GM23338 (cell line): ENCODE data around the gene PEPD. TPM values are rescaled to one million over a fixed set of nuclear protein-coding genes. Genes with fewer than 3 reads are reported as not detected.

Experiments
- ATAC-seq: fragments of 200-7000 bp; cut with Tn5 transposase; 3 replicates; pipeline ENCODE4 v1.9.1; 2020
- DNase-seq: peaks from one replicate; pipeline ENCODE4 v3.0.0-alpha.2; 2015; ENCODE audit warnings: low spot score
- H2AFZ ChIP-seq: fragments of 200-600 bp; sonication (generic); 2 replicates; pipeline ENCODE4 v1.8.0; 2016; ENCODE audit warnings: antibody characterized with exemption, mild to moderate bottlenecking, moderate library complexity
- H3F3A ChIP-seq: fragments of 200-600 bp; sonication (generic); replicated peaks from 2 replicates; pipeline ENCODE4 v1.8.0; 2017; ENCODE audit warnings: antibody characterized with exemption, mixed run types, low read depth
- H3K27ac ChIP-seq: fragments of 200-600 bp; sonication (generic); 2 replicates; pipeline ENCODE4 v1.6.1; 2016; ENCODE audit warnings: low read depth
- H3K27me3 ChIP-seq: fragments of 200-600 bp; sonication (generic); 2 replicates; pipeline ENCODE4 v1.8.0; 2016; ENCODE audit warnings: mild to moderate bottlenecking, mixed run types, moderate library complexity; ENCODE audit not compliant: insufficient read depth
- H3K36me3 ChIP-seq: fragments of 200-600 bp; sonication (generic); 2 replicates; pipeline ENCODE4 v1.8.0; 2016; ENCODE audit warnings: mild to moderate bottlenecking; ENCODE audit not compliant: insufficient read depth
- H3K4me1 ChIP-seq: fragments of 200-600 bp; sonication (generic); 2 replicates; pipeline ENCODE4 v1.8.0; 2016; ENCODE audit warnings: mild to moderate bottlenecking, moderate library complexity; ENCODE audit not compliant: insufficient read depth
- H3K4me2 ChIP-seq: fragments of 200-600 bp; sonication (generic); 2 replicates; pipeline ENCODE4 v1.7.1; 2017; ENCODE audit warnings: mixed run types
- H3K4me3 ChIP-seq: fragments of 200-600 bp; sonication (generic); 2 replicates; pipeline ENCODE4 v1.6.1; 2016; ENCODE audit warnings: mixed run types
- H3K79me2 ChIP-seq: fragments of 200-600 bp; sonication (generic); replicated peaks from 2 replicates; pipeline ENCODE4 v1.8.0; 2017; ENCODE audit warnings: mild to moderate bottlenecking; ENCODE audit not compliant: insufficient read depth
- H3K9me2 ChIP-seq: fragments of 200-600 bp; sonication (generic); 2 replicates; pipeline ENCODE4 v1.8.0; 2017; ENCODE audit not compliant: insufficient read depth
- H4K20me1 ChIP-seq: fragments of 200-600 bp; sonication (generic); replicated peaks from 2 replicates; pipeline ENCODE4 v1.8.0; 2017; ENCODE audit warnings: mild to moderate bottlenecking; ENCODE audit not compliant: insufficient read depth
- H3K27ac Mint-ChIP-seq: 2 replicates; pipeline ENCODE4 v1.8.0; 2020; ENCODE audit warnings: inconsistent platforms, mild to moderate bottlenecking, moderate library complexity, mixed read lengths
- H3K27me3 Mint-ChIP-seq: 3 replicates; pipeline ENCODE4 v1.8.0; 2022; ENCODE audit warnings: low read depth, mild to moderate bottlenecking, moderate library complexity, mixed read lengths, inconsistent platforms; ENCODE audit not compliant: insufficient read depth, poor library complexity
- H3K36me3 Mint-ChIP-seq: 3 replicates; pipeline ENCODE4 v1.8.0; 2021; ENCODE audit warnings: low read depth, mild to moderate bottlenecking, inconsistent platforms, moderate library complexity, mixed read lengths
- H3K4me1 Mint-ChIP-seq: 3 replicates; pipeline ENCODE4 v1.8.0; 2020; ENCODE audit warnings: mild to moderate bottlenecking, inconsistent platforms, mixed read lengths
- H3K4me3 Mint-ChIP-seq: 3 replicates; pipeline ENCODE4 v1.8.0; 2021; ENCODE audit warnings: moderate library complexity, mild to moderate bottlenecking, inconsistent platforms, mixed read lengths
- H3K9me3 Mint-ChIP-seq: 3 replicates; pipeline ENCODE4 v1.8.0; 2020; ENCODE audit warnings: moderate library complexity, mild to moderate bottlenecking, inconsistent platforms, mixed read lengths
- CREB1 ChIP-seq: fragments of 250-450 bp; sonication (Bioruptor Pico); IDR thresholded peaks from 2 replicates; pipeline ENCODE4 v1.5.0; 2020; ENCODE audit warnings: low read depth, mild to moderate bottlenecking, moderate library complexity
- EZH2 ChIP-seq: fragments of 200-600 bp; sonication (generic); IDR thresholded peaks from one replicate; pipeline ENCODE4 v1.8.0; 2017; ENCODE audit warnings: antibody characterized with exemption, mild to moderate bottlenecking, low read depth; ENCODE audit not compliant: unreplicated experiment
- EZH2phosphoT487 ChIP-seq: fragments of 200-600 bp; sonication (generic); IDR thresholded peaks from one replicate; pipeline ENCODE4 v1.8.1; 2018; ENCODE audit warnings: antibody characterized with exemption; ENCODE audit not compliant: unreplicated experiment
- JUNB ChIP-seq: IDR thresholded peaks from one replicate; pipeline ENCODE4 v1.6.1; 2016; ENCODE audit warnings: antibody characterized with exemption; ENCODE audit not compliant: unreplicated experiment
- NANOG ChIP-seq: IDR thresholded peaks from 2 replicates; pipeline ENCODE4 v1.6.1; 2016; ENCODE audit warnings: antibody characterized with exemption, borderline replicate concordance
- POLR2AphosphoS5 ChIP-seq: IDR thresholded peaks from 2 replicates; pipeline ENCODE4 v1.6.1; 2016; ENCODE audit warnings: antibody characterized with exemption, low read depth
- STAT1 ChIP-seq: IDR thresholded peaks from one replicate; pipeline ENCODE4 v1.6.1; 2016; ENCODE audit warnings: antibody characterized with exemption; ENCODE audit not compliant: unreplicated experiment
- ZNF114 ChIP-seq: fragments of 250-450 bp; sonication (Bioruptor Pico); IDR thresholded peaks from 2 replicates; pipeline ENCODE4 v1.5.0; 2020; ENCODE audit warnings: mild to moderate bottlenecking, moderate library complexity
- ZNF331 ChIP-seq: fragments of 250-450 bp; sonication (Bioruptor Pico); IDR thresholded peaks from 2 replicates; pipeline ENCODE4 v1.5.0; 2020; ENCODE audit warnings: low read depth, mild to moderate bottlenecking, moderate library complexity
- polyA plus RNA-seq: library from polyadenylated mRNA; unstranded; fragments of >200 nt; fragmentation: Nextera tagmentation; extraction: Ambion mirVana; gene quantifications from 2 replicates; pipeline ENCODE4 v1.2.1, GENCODE V29; 2016
- total RNA-seq: library from RNA; depleted of rRNA; stranded (reverse); fragments of >200 nt; shearing (Covaris generic); gene quantifications from 2 replicates; pipeline ENCODE4 v1.2.3, GENCODE V29; 2014
- TF ChIP-seq, protein P1 (sequence below): fragments of 250-450 bp; sonication (Bioruptor Pico); IDR thresholded peaks from 2 replicates; pipeline ENCODE4 v1.5.0; 2020; ENCODE audit warnings: mild to moderate bottlenecking, moderate library complexity
- TF ChIP-seq, protein P2 (sequence below): IDR thresholded peaks from one replicate; pipeline ENCODE4 v1.6.1; 2018; ENCODE audit warnings: antibody characterized with exemption; ENCODE audit not compliant: unreplicated experiment
- TF ChIP-seq, protein P3 (sequence below), 2 experiments: fragments of 200-600 bp in 1 of 2; sonication (generic) in 1 of 2; conservative IDR thresholded peaks; 2 replicates each; pipeline versions ENCODE4 v1.5.1 to v1.6.1; 2016 to 2017; ENCODE audit warnings: antibody characterized with exemption in 2 of 2, low read depth in 2 of 2, mild to moderate bottlenecking in 2 of 2, moderate library complexity in 1 of 2
- TF ChIP-seq, protein P4 (sequence below): IDR thresholded peaks from 2 replicates; pipeline ENCODE4 v1.6.1; 2016; ENCODE audit warnings: antibody characterized with exemption

Gene PEPD
- total and polyA plus RNA-seq, 2 experiments from 2014 or later: 81.7 to 89.2 TPM

DNA sequence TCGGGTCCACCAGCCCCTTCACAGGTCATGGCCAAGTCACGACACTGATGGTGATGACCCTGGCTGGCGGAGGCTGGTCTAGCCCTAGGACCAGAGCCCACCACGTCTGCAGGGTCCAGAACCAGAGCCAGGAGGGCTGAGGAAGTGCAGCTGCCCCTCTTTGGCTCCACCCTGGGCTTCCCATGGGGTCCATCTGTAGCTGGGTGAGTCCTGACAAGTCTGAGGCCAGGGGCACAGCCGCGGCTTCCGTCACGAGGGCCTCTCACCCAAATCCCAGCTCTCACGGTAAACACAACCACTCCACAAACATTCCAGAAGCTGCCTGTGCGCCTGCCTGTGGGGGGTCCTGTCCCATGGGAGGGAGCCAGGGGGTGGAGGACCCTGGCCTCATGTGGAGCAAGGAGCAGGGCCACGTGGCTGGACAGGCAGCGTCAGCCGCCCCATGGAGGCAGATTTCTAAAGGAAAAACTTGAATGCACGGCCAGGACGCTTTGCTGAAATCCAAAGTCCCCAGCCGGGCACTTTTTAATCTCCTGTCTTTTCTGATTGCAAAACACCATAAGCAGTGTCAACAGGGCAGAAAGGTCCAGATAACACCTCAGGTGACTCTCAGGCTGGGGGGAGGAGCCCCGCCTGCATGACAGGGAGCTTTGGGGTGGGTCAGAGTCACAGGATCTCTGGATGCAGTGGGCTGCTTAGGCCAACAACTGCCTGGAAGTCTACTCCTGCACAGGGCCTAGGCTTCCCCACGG is 118.2 kb downstream of the PEPD start:
- Mint-ChIP-seq H3K4me3 (no peak overlapping the region), H3K9me3 (no peaks in the 10 kb centered on the region; the same call in 2 of the 3 replicates), H3K4me1 (peaks cover 7% of the 10 kb centered on the region), H3K27me3 (peaks cover 4% of the 10 kb centered on the region), H3K36me3 (no peaks in the 10 kb centered on the region), H3K27ac (no peak overlapping the region)
- Histone ChIP-seq H3K79me2 (no peaks in the 10 kb centered on the region), H3K4me2 (no peak overlapping the region), H3K9me2 (no peaks in the 10 kb centered on the region), H3F3A (no peaks in the 10 kb centered on the region), H3K36me3 (no peaks in the 10 kb centered on the region), H3K27me3 (no peaks in the 10 kb centered on the region), H3K4me3 (no peak overlapping the region), H3K27ac (no peak overlapping the region), H2AFZ (no peak overlapping the region), H4K20me1 (no peaks in the 10 kb centered on the region), H3K4me1 (no peaks in the 10 kb centered on the region; the same call in 1 of the 2 replicates)
- DNase-seq: no peak
- no peak for ATAC-seq
- TF ChIP-seq STAT1 (no peak), NANOG (no peak), ZNF114 (no peak), POLR2AphosphoS5 (no peak), JUNB (no peak), EZH2 (no peak), ZNF331 (CRISPR knock-in tag) (no peak), CREB1 (CRISPR knock-in tag) (no peak), EZH2phosphoT487 (no peak)
- TF ChIP-seq, protein P1, sequence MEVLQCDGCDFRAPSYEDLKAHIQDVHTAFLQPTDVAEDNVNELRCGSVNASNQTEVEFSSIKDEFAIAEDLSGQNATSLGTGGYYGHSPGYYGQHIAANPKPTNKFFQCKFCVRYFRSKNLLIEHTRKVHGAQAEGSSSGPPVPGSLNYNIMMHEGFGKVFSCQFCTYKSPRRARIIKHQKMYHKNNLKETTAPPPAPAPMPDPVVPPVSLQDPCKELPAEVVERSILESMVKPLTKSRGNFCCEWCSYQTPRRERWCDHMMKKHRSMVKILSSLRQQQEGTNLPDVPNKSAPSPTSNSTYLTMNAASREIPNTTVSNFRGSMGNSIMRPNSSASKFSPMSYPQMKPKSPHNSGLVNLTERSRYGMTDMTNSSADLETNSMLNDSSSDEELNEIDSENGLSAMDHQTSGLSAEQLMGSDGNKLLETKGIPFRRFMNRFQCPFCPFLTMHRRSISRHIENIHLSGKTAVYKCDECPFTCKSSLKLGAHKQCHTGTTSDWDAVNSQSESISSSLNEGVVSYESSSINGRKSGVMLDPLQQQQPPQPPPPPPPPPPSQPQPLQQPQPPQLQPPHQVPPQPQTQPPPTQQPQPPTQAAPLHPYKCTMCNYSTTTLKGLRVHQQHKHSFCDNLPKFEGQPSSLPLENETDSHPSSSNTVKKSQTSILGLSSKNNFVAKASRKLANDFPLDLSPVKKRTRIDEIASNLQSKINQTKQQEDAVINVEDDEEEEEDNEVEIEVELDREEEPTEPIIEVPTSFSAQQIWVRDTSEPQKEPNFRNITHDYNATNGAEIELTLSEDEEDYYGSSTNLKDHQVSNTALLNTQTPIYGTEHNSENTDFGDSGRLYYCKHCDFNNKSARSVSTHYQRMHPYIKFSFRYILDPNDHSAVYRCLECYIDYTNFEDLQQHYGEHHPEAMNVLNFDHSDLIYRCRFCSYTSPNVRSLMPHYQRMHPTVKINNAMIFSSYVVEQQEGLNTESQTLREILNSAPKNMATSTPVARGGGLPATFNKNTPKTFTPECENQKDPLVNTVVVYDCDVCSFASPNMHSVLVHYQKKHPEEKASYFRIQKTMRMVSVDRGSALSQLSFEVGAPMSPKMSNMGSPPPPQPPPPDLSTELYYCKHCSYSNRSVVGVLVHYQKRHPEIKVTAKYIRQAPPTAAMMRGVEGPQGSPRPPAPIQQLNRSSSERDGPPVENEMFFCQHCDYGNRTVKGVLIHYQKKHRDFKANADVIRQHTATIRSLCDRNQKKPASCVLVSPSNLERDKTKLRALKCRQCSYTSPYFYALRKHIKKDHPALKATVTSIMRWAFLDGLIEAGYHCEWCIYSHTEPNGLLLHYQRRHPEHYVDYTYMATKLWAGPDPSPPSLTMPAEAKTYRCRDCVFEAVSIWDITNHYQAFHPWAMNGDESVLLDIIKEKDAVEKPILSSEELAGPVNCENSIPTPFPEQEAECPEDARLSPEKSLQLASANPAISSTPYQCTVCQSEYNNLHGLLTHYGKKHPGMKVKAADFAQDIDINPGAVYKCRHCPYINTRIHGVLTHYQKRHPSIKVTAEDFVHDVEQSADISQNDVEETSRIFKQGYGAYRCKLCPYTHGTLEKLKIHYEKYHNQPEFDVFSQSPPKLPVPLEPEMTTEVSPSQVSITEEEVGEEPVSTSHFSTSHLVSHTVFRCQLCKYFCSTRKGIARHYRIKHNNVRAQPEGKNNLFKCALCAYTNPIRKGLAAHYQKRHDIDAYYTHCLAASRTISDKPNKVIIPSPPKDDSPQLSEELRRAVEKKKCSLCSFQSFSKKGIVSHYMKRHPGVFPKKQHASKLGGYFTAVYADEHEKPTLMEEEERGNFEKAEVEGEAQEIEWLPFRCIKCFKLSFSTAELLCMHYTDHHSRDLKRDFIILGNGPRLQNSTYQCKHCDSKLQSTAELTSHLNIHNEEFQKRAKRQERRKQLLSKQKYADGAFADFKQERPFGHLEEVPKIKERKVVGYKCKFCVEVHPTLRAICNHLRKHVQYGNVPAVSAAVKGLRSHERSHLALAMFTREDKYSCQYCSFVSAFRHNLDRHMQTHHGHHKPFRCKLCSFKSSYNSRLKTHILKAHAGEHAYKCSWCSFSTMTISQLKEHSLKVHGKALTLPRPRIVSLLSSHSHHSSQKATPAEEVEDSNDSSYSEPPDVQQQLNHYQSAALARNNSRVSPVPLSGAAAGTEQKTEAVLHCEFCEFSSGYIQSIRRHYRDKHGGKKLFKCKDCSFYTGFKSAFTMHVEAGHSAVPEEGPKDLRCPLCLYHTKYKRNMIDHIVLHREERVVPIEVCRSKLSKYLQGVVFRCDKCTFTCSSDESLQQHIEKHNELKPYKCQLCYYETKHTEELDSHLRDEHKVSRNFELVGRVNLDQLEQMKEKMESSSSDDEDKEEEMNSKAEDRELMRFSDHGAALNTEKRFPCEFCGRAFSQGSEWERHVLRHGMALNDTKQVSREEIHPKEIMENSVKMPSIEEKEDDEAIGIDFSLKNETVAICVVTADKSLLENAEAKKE (CRISPR knock-in tag): no peak
- TF ChIP-seq, protein P2, sequence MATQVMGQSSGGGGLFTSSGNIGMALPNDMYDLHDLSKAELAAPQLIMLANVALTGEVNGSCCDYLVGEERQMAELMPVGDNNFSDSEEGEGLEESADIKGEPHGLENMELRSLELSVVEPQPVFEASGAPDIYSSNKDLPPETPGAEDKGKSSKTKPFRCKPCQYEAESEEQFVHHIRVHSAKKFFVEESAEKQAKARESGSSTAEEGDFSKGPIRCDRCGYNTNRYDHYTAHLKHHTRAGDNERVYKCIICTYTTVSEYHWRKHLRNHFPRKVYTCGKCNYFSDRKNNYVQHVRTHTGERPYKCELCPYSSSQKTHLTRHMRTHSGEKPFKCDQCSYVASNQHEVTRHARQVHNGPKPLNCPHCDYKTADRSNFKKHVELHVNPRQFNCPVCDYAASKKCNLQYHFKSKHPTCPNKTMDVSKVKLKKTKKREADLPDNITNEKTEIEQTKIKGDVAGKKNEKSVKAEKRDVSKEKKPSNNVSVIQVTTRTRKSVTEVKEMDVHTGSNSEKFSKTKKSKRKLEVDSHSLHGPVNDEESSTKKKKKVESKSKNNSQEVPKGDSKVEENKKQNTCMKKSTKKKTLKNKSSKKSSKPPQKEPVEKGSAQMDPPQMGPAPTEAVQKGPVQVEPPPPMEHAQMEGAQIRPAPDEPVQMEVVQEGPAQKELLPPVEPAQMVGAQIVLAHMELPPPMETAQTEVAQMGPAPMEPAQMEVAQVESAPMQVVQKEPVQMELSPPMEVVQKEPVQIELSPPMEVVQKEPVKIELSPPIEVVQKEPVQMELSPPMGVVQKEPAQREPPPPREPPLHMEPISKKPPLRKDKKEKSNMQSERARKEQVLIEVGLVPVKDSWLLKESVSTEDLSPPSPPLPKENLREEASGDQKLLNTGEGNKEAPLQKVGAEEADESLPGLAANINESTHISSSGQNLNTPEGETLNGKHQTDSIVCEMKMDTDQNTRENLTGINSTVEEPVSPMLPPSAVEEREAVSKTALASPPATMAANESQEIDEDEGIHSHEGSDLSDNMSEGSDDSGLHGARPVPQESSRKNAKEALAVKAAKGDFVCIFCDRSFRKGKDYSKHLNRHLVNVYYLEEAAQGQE: no peak
- TF ChIP-seq, protein P3, sequence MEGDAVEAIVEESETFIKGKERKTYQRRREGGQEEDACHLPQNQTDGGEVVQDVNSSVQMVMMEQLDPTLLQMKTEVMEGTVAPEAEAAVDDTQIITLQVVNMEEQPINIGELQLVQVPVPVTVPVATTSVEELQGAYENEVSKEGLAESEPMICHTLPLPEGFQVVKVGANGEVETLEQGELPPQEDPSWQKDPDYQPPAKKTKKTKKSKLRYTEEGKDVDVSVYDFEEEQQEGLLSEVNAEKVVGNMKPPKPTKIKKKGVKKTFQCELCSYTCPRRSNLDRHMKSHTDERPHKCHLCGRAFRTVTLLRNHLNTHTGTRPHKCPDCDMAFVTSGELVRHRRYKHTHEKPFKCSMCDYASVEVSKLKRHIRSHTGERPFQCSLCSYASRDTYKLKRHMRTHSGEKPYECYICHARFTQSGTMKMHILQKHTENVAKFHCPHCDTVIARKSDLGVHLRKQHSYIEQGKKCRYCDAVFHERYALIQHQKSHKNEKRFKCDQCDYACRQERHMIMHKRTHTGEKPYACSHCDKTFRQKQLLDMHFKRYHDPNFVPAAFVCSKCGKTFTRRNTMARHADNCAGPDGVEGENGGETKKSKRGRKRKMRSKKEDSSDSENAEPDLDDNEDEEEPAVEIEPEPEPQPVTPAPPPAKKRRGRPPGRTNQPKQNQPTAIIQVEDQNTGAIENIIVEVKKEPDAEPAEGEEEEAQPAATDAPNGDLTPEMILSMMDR (conservative IDR thresholded peaks at IDR 0.05; ENCODE audit: low read depth in 2 of 2): no peak
- TF ChIP-seq, protein P4, sequence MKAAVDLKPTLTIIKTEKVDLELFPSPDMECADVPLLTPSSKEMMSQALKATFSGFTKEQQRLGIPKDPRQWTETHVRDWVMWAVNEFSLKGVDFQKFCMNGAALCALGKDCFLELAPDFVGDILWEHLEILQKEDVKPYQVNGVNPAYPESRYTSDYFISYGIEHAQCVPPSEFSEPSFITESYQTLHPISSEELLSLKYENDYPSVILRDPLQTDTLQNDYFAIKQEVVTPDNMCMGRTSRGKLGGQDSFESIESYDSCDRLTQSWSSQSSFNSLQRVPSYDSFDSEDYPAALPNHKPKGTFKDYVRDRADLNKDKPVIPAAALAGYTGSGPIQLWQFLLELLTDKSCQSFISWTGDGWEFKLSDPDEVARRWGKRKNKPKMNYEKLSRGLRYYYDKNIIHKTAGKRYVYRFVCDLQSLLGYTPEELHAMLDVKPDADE: no peak
